ENCODE measurements around the gene OAS3. TPM values are rescaled to one million over a fixed set of nuclear protein-coding genes. Genes with fewer than 3 reads are reported as not detected.

OAS3 gene
- total RNA-seq, 1 experiment from 2014 or later = 29.5 TPM

GRCh38 chr12:112986291-112986800 is 48.1 kb downstream of the OAS3 start:
- Histone ChIP-seq H3K9ac (ENCODE audit: low read length) (no peak overlapping the region), H3K79me2 (ENCODE audit: insufficient read depth, low read length) (no peaks in the 10 kb centered on the region), H3K4me3 (replicated peaks in 1 of 2; ENCODE audit: low read depth in 1 of 2, low read length in 2 of 2) (no peak overlapping the region), H3K9me2 (ENCODE audit: insufficient read depth) (no peaks in the 10 kb centered on the region), H2AFZ (ENCODE audit: low read depth, low read length, poor library complexity, severe bottlenecking) (no peak overlapping the region), H3K9me3 (ENCODE audit: control insufficient read depth in 1 of 2, insufficient read depth in 1 of 2, low read depth in 1 of 2, low read length in 2 of 2) (peaks cover 5 to 9% of the 10 kb centered on the region in 2 experiments; a peak in 2 of 4 replicates), H3K36me3 (ENCODE audit: control insufficient read depth in 1 of 2, insufficient read depth in 2 of 2, low read length in 2 of 2) (no peaks in the 10 kb centered on the region), H3K4me1 (ENCODE audit: control insufficient read depth in 1 of 2, insufficient read depth in 2 of 2, low read length in 2 of 2) (no peaks in the 10 kb centered on the region), H3K27me3 (ENCODE audit: insufficient read depth, low read length) (no peaks in the 10 kb centered on the region), H3K27ac (ENCODE audit: low read depth, low read length) (no peak overlapping the region), H4K20me1 (ENCODE audit: insufficient read depth) (no peaks in the 10 kb centered on the region), H3K4me2 (ENCODE audit: low read length) (no peak overlapping the region)
- BruUV-seq (replicated peaks) = no TSS peak
- ChIA-PET POLR2A (no interaction called here), RAD21 (ENCODE audit: low non-redundant PET in 1 of 2, low total read pairs in 2 of 2, uncharacterized antibody in 2 of 2, unreplicated experiment in 2 of 2) (no interaction called here), CTCF (no interaction called here)
- no peak for ATAC-seq
- TF ChIP-seq REST (IDR thresholded peaks at IDR 0.05; ENCODE audit: low read depth) = no peak
- TF ChIP-seq EGR1 (IDR thresholded peaks at IDR 0.05; ENCODE audit: low read depth) = no peak
- no peak for TF ChIP-seq CEBPB (IDR thresholded peaks at IDR 0.05; ENCODE audit: low read depth)
- no peak for TF ChIP-seq RAD21 (IDR thresholded peaks at IDR 0.05; ENCODE audit: low read depth)
- no peak for TF ChIP-seq ATF3 (IDR thresholded peaks at IDR 0.05)
- no peak for TF ChIP-seq ELF1 (IDR thresholded peaks at IDR 0.05; ENCODE audit: borderline replicate concordance, low read depth)
- no peak for DNase-seq (ENCODE audit: low read depth, low spot score)
- intact Hi-C loops (cut with micrococcal nuclease) = no loop called here

- Histone ChIP-seq H3K9me3 (ENCODE audit: control insufficient read depth in 1 of 2, insufficient read depth in 1 of 2, low read depth in 1 of 2, low read length in 2 of 2) (peaks cover 5 to 9% of the 10 kb centered on the region in 2 experiments; a peak in 2 of 4 replicates), H3K9me2 (ENCODE audit: insufficient read depth) (no peaks in the 10 kb centered on the region), H3K4me1 (ENCODE audit: control insufficient read depth in 1 of 2, insufficient read depth in 2 of 2, low read length in 2 of 2) (no peaks in the 10 kb centered on the region), H3K36me3 (ENCODE audit: control insufficient read depth in 1 of 2, insufficient read depth in 2 of 2, low read length in 2 of 2) (no peaks in the 10 kb centered on the region), H3K4me2 (ENCODE audit: low read length) (no peak overlapping the region), H3K79me2 (ENCODE audit: insufficient read depth, low read length) (no peaks in the 10 kb centered on the region), H3K27me3 (ENCODE audit: insufficient read depth, low read length) (no peaks in the 10 kb centered on the region), H2AFZ (ENCODE audit: low read depth, low read length, poor library complexity, severe bottlenecking) (no peak overlapping the region), H4K20me1 (ENCODE audit: insufficient read depth) (no peaks in the 10 kb centered on the region), H3K4me3 (replicated peaks in 1 of 2; ENCODE audit: low read depth in 1 of 2, low read length in 2 of 2) (no peak overlapping the region), H3K9ac (ENCODE audit: low read length) (no peak overlapping the region), H3K27ac (ENCODE audit: low read depth, low read length) (no peak overlapping the region)
- DNase-seq (ENCODE audit: low read depth, low spot score) (no peak), ATAC-seq (no peak)
- ChIA-PET POLR2A (no interaction called here), RAD21 (ENCODE audit: low non-redundant PET in 1 of 2, low total read pairs in 2 of 2, uncharacterized antibody in 2 of 2, unreplicated experiment in 2 of 2) (no interaction called here), CTCF (interaction anchor here (1.4 kb wide), 1 partner anchor 11 kb away, joined by 4 read pairs; no protein-coding TSS in a partner anchor)
- TF ChIP-seq ZFX (IDR thresholded peaks at IDR 0.05) (no peak), ATF3 (IDR thresholded peaks at IDR 0.05) (no peak), EZH2 (IDR thresholded peaks at IDR 0.05) (no peak), ZNF274 (IDR thresholded peaks at IDR 0.05; ENCODE audit: low read depth, low read length) (no peak), JUND (IDR thresholded peaks at IDR 0.05) (no peak), ZBTB33 (IDR thresholded peaks at IDR 0.05; ENCODE audit: extremely low read depth, insufficient replicate concordance, low read length) (no peak), MAX (IDR thresholded peaks at IDR 0.05) (no peak), RAD21 (IDR thresholded peaks at IDR 0.05; ENCODE audit: low read depth) (no peak), SP1 (IDR thresholded peaks at IDR 0.05; ENCODE audit: low read depth) (no peak), POLR2AphosphoS5 (IDR thresholded peaks at IDR 0.05; ENCODE audit: low read depth, low read length) (no peak), SIN3A (IDR thresholded peaks at IDR 0.05; ENCODE audit: low read depth) (no peak), POLR2A (IDR thresholded peaks at IDR 0.05; ENCODE audit: borderline replicate concordance, extremely low read depth, insufficient read depth, insufficient read length) (no peak), SRF (IDR thresholded peaks at IDR 0.05; ENCODE audit: low read depth) (no peak)
- intact Hi-C loops (cut with micrococcal nuclease) = no loop called here
- no TSS peak for BruUV-seq (replicated peaks)
Observed at GRCh38 chr12:112987561-112987960, 49.3 kb downstream of the OAS3 start.
